Transverse colon (tissue), 4 donors: ENCODE data around the gene MAGI1.

Experiments used
- EP300 ChIP-seq: sonication (generic); formaldehyde crosslinking; IDR thresholded peaks from one replicate; pipeline ENCODE4 v1.6.1; 2017; ENCODE audit warnings: antibody characterized with exemption, low read depth
- POLR2A ChIP-seq: fragments of 450-650 bp; IDR thresholded peaks from one replicate; pipeline ENCODE4 v1.6.1; 2016; ENCODE audit warnings: antibody characterized with exemption, mild to moderate bottlenecking, moderate library complexity
- POLR2AphosphoS5 ChIP-seq, 3 donors: sonication (generic); formaldehyde crosslinking; IDR thresholded peaks; one replicate each; pipeline ENCODE4 v1.6.1; 2016; ENCODE audit warnings: antibody characterized with exemption in 3 of 3
- TF ChIP-seq, protein P1 (sequence below), 5 experiments: fragments of 200-600 bp in 3 of 5; fragments of 450-650 bp in 2 of 5; sonication (generic) in 3 of 5; IDR thresholded peaks; 1 replicate in 2 of 5; 2 replicates in 3 of 5; pipeline ENCODE4 v1.5.1; 2016 to 2017; ENCODE audit warnings: antibody characterized with exemption in 5 of 5, inconsistent platforms in 3 of 5, mild to moderate bottlenecking in 2 of 5, moderate library complexity in 1 of 5

DNA sequence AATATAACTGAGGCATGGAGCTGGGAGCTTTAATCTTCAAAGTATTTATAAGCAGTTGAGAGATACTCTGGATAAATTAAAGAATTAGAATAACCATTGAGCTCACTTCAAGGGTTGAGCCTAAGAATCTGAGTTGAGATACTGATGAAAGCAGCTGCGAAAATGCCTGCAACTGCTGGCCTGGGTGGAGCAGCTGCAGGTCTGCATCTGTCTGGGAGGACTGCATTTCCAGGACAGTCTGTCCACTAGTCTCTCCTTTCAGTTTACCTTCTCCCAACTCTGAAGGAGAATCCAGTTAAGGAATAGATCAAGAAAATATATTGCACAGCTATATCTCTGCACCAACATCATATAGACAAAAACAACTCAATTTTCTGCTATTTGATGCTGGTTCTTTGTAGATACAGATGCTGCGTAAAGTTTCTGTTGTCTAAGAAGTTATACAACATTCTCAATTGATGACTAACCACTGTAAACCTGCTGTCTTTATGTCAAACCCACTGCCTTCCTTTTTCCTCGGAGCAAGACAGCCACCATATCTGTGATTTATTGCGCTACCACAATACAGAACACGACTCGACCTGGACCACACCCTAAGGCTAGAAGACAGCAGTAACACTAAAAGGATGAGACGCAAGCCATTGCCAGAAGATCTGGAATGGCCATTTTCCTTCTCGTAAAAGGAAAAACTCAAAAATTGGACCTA is 245.1 kb downstream of the MAGI1 start:
- TF ChIP-seq, protein P1, sequence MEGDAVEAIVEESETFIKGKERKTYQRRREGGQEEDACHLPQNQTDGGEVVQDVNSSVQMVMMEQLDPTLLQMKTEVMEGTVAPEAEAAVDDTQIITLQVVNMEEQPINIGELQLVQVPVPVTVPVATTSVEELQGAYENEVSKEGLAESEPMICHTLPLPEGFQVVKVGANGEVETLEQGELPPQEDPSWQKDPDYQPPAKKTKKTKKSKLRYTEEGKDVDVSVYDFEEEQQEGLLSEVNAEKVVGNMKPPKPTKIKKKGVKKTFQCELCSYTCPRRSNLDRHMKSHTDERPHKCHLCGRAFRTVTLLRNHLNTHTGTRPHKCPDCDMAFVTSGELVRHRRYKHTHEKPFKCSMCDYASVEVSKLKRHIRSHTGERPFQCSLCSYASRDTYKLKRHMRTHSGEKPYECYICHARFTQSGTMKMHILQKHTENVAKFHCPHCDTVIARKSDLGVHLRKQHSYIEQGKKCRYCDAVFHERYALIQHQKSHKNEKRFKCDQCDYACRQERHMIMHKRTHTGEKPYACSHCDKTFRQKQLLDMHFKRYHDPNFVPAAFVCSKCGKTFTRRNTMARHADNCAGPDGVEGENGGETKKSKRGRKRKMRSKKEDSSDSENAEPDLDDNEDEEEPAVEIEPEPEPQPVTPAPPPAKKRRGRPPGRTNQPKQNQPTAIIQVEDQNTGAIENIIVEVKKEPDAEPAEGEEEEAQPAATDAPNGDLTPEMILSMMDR (IDR thresholded peaks at IDR 0.05) = no peak
- TF ChIP-seq POLR2A (no peak), POLR2AphosphoS5 (IDR thresholded peaks at IDR 0.05) (no peak), EP300 (no peak)
